H1 (cell line): ENCODE measurements around the gene SNORC. TPM values are rescaled to one million over a fixed set of nuclear protein-coding genes. Genes with fewer than 3 reads are reported as not detected.

ENCODE experiments used
- ASH2L ChIP-seq: fragments of 200-600, 300-600 bp; sonication (generic); IDR thresholded peaks from one replicate; pipeline ENCODE4 v1.7.1; 2017; ENCODE audit warnings: low read length
- BACH1 ChIP-seq: IDR thresholded peaks from 2 replicates; pipeline ENCODE4 v1.6.1; 2012; ENCODE audit warnings: low read length, improper control_type of control experiment
- CBX5 ChIP-seq: fragments of 300-800, 300-1000 bp; sonication (generic); IDR thresholded peaks from 2 replicates; pipeline ENCODE4 v1.7.1; 2016; ENCODE audit warnings: antibody characterized with exemption, low read length, low read depth
- CEBPB ChIP-seq: IDR thresholded peaks from 2 replicates; pipeline ENCODE4 v1.6.1; 2012; ENCODE audit warnings: low read depth, low read length
- CHD2 ChIP-seq: IDR thresholded peaks from 2 replicates; pipeline ENCODE4 v1.6.1; 2012; ENCODE audit warnings: low read length, improper control_type of control experiment
- CREB1 ChIP-seq: IDR thresholded peaks from 2 replicates; pipeline ENCODE4 v1.6.1; 2012; ENCODE audit warnings: inconsistent platforms
- CTBP2 ChIP-seq: IDR thresholded peaks from 2 replicates; pipeline ENCODE4 v1.7.0; 2011; ENCODE audit warnings: borderline replicate concordance, mild to moderate bottlenecking, moderate library complexity, mixed read lengths, low read length; ENCODE audit not compliant: insufficient read depth, insufficient read length
- CTCF ChIP-seq, 3 experiments: IDR thresholded peaks; 1 replicate in 2 of 3; 2 replicates in 1 of 3; pipeline versions ENCODE4 v1.5.1 to v1.6.1; 2011; ENCODE audit warnings: low read length in 3 of 3, mild to moderate bottlenecking in 3 of 3, inconsistent platforms in 2 of 3, low read depth in 1 of 3, moderate library complexity in 1 of 3; ENCODE audit not compliant: insufficient read depth in 1 of 3; ENCODE audit errors: control extremely low read depth in 1 of 3
- EGR1 ChIP-seq: IDR thresholded peaks from 2 replicates; pipeline ENCODE4 v1.6.1; 2011; ENCODE audit warnings: low read depth, low read length, borderline replicate concordance
- GABPA ChIP-seq: IDR thresholded peaks from 2 replicates; pipeline ENCODE4 v1.6.1; 2011; ENCODE audit warnings: mild to moderate bottlenecking, low read length, moderate library complexity, borderline replicate concordance; ENCODE audit not compliant: insufficient read depth
- MAFK ChIP-seq: IDR thresholded peaks from 2 replicates; pipeline ENCODE4 v1.6.1; 2012; ENCODE audit warnings: low read depth, mild to moderate bottlenecking, improper control_type of control experiment, low read length
- RAD21 ChIP-seq, 2 experiments: IDR thresholded peaks in 1 of 2; conservative IDR thresholded peaks in 1 of 2; 2 replicates each; pipeline ENCODE4 v1.6.1; 2011; ENCODE audit warnings: low read depth in 2 of 2, low read length in 2 of 2, improper control_type of control experiment in 1 of 2, inconsistent platforms in 1 of 2, mild to moderate bottlenecking in 1 of 2, moderate library complexity in 1 of 2
- RFX5 ChIP-seq: IDR thresholded peaks from 2 replicates; pipeline ENCODE4 v1.6.1; 2011; ENCODE audit warnings: low read depth, low read length, improper control_type of control experiment, borderline replicate concordance
- SAP30 ChIP-seq: fragments of 300-600 bp; sonication (generic); IDR thresholded peaks from 2 replicates; pipeline ENCODE4 v1.7.1; 2012; ENCODE audit warnings: low read length, moderate library complexity, mild to moderate bottlenecking, inconsistent platforms; ENCODE audit not compliant: insufficient read depth, insufficient replicate concordance
- SIN3A ChIP-seq, 2 experiments: IDR thresholded peaks in 1 of 2; conservative IDR thresholded peaks in 1 of 2; 2 replicates each; pipeline ENCODE4 v1.6.1; 2011 to 2012; ENCODE audit warnings: low read length in 2 of 2, improper control_type of control experiment in 1 of 2, low read depth in 1 of 2, mild to moderate bottlenecking in 1 of 2
- SP1 ChIP-seq: IDR thresholded peaks from 2 replicates; pipeline ENCODE4 v1.6.1; 2011; ENCODE audit warnings: low read depth, low read length
- TEAD4 ChIP-seq: IDR thresholded peaks from 2 replicates; pipeline ENCODE4 v1.6.1; 2012; ENCODE audit warnings: low read depth, low read length, inconsistent platforms, mixed read lengths
- USF2 ChIP-seq: IDR thresholded peaks from 2 replicates; pipeline ENCODE4 v1.6.1; 2011; ENCODE audit warnings: low read length, improper control_type of control experiment
- polyA plus RNA-seq, 7 experiments: library from polyadenylated mRNA; depleted of rRNA in 3 of 7; stranded (reverse) in 5 of 7; unstranded in 2 of 7; fragments of >200 nt in 5 of 7; fragments of 200-250 nt in 2 of 7; gene quantifications; 1 replicate in 5 of 7; 2 replicates in 1 of 7; 4 replicates in 1 of 7; pipeline versions ENCODE4 v1.2.1 to v1.2.3, GENCODE V29; 2011 to 2013; ENCODE audit warnings: missing spikeins in 2 of 7, mixed read lengths in 2 of 7
- total RNA-seq: library from RNA; stranded (reverse); fragmentation: NEBNext Ultra II Directional; extraction: Animal tissue kit (Norgen Biotek cat#: 25700); gene quantifications from 2 replicates; pipeline ENCODE4 v1.2.1, GENCODE V29; 2021

Gene SNORC
- total and polyA plus RNA-seq, 2 of the 8 experiments (the other 6 are each of a cell fraction or from before 2014, with no cell fraction given): 1.6 to 1.8 TPM

- TF ChIP-seq RAD21 (IDR thresholded peaks at IDR 0.05 in 1 of 2, conservative IDR thresholded peaks at IDR 0.05 in 1 of 2; ENCODE audit: low read depth in 2 of 2, low read length in 2 of 2) (no peak), SP1 (no peak), CREB1 (peak; percentile 43), CTBP2 (no peak), ASH2L (no peak), CEBPB (no peak), CBX5 (no peak), TEAD4 (peak; percentile 69; the same call in 1 of the 2 replicates), SIN3A (conservative IDR thresholded peaks at IDR 0.05 in 1 of 2, IDR thresholded peaks at IDR 0.05 in 1 of 2; ENCODE audit: low read depth in 1 of 2, low read length in 2 of 2) (no peak; a peak in 1 of 4 replicates), EGR1 (no peak), GABPA (no peak), RFX5 (no peak), MAFK (no peak), USF2 (peak; percentile 84), CTCF (IDR thresholded peaks at IDR 0.05; ENCODE audit: control extremely low read depth in 1 of 3, insufficient read depth in 1 of 3, low read depth in 1 of 3, low read length in 3 of 3) (no peak), CHD2 (no peak), BACH1 (no peak; the same call in 1 of the 2 replicates), SAP30 (peak; percentile 48)
Measured at GRCh38 chr2:232890896-232891601, 21.0 kb downstream of the SNORC start (continued).
